HepG2 (cell line): ENCODE data around the gene CASKIN2. TPM values are rescaled to one million over a fixed set of nuclear protein-coding genes. Genes with fewer than 3 reads are reported as not detected.

Experiments used
- CHD2 ChIP-seq: IDR thresholded peaks from 2 replicates; pipeline ENCODE4 v1.6.1; 2011; ENCODE audit warnings: low read depth, low read length, improper control_type of control experiment
- ETV5 ChIP-seq: IDR thresholded peaks from 2 replicates; pipeline ENCODE4 v1.6.1; 2018; ENCODE audit warnings: missing biosample characterization, missing genetic modification reagents, inconsistent platforms, borderline replicate concordance
- FOXK2 ChIP-seq: fragments of 450-650 bp; IDR thresholded peaks from 2 replicates; pipeline ENCODE4 v1.6.1; 2016
- HBP1 ChIP-seq: IDR thresholded peaks from 2 replicates; pipeline ENCODE4 v1.6.1; 2016; ENCODE audit warnings: low read depth, control low read depth
- HNRNPUL1 ChIP-seq: fragments of 200-400 bp; formaldehyde crosslinking; IDR thresholded peaks from 2 replicates; pipeline ENCODE4 v1.6.1; 2017; ENCODE audit warnings: low read depth, mild to moderate bottlenecking, low read length, moderate library complexity
- KDM5A ChIP-seq: fragments of 200-600 bp; sonication (generic); IDR thresholded peaks from 2 replicates; pipeline ENCODE4 v1.7.0; 2018; ENCODE audit warnings: antibody characterized with exemption, mild to moderate bottlenecking, low read length, borderline replicate concordance
- MAZ ChIP-seq, 2 experiments: sonication (generic) in 1 of 2; formaldehyde crosslinking in 1 of 2; IDR thresholded peaks; 2 replicates each; pipeline versions ENCODE4 v1.5.0 to v1.6.1; 2012 to 2020; ENCODE audit warnings: low read depth in 2 of 2, mild to moderate bottlenecking in 2 of 2, borderline replicate concordance in 1 of 2, improper control_type of control experiment in 1 of 2, low read length in 1 of 2, missing genetic modification reagents in 1 of 2, moderate library complexity in 1 of 2
- NAIF1 ChIP-seq: sonication (generic); formaldehyde crosslinking; IDR thresholded peaks from 2 replicates; pipeline ENCODE4 v1.5.0; 2020; ENCODE audit warnings: mild to moderate bottlenecking, missing genetic modification reagents, borderline replicate concordance
- NFIB ChIP-seq: sonication (generic); formaldehyde crosslinking; IDR thresholded peaks from 2 replicates; pipeline ENCODE4 v1.9.0; 2021; ENCODE audit warnings: missing genetic modification reagents, mild to moderate bottlenecking, borderline replicate concordance
- PHB2 ChIP-seq: fragments of 450-650 bp; IDR thresholded peaks from 2 replicates; pipeline ENCODE4 v1.6.1; 2018; ENCODE audit not compliant: partially characterized antibody
- PRPF4 ChIP-seq: fragments of 200-400 bp; formaldehyde crosslinking; IDR thresholded peaks from 2 replicates; pipeline ENCODE4 v1.6.1; 2016; ENCODE audit warnings: low read length, low read depth; ENCODE audit not compliant: poor library complexity, severe bottlenecking
- SPEN ChIP-seq: sonication (generic); formaldehyde crosslinking; IDR thresholded peaks from 2 replicates; pipeline ENCODE4 v1.5.1; 2020; ENCODE audit warnings: low read depth, mild to moderate bottlenecking, missing genetic modification reagents
- TEAD3 ChIP-seq: optimal IDR thresholded peaks from 2 replicates; pipeline ENCODE3; 2016; ENCODE audit warnings: borderline replicate concordance
- TRIM22 ChIP-seq: fragments of 450-650 bp; IDR thresholded peaks from 2 replicates; pipeline ENCODE4 v1.6.1; 2017
- ZBTB7B ChIP-seq: sonication (generic); formaldehyde crosslinking; IDR thresholded peaks from 2 replicates; pipeline ENCODE4 v1.4.0; 2020; ENCODE audit warnings: missing genetic modification reagents
- ZMYM2 ChIP-seq: sonication (generic); formaldehyde crosslinking; IDR thresholded peaks from 2 replicates; pipeline ENCODE4 v1.8.0; 2022; ENCODE audit warnings: mild to moderate bottlenecking, missing genetic modification reagents
- ZNF335 ChIP-seq: sonication (generic); formaldehyde crosslinking; IDR thresholded peaks from 2 replicates; pipeline ENCODE4 v1.4.0; 2020; ENCODE audit warnings: missing genetic modification reagents
- ZNF468 ChIP-seq: sonication (generic); formaldehyde crosslinking; IDR thresholded peaks from 2 replicates; pipeline ENCODE4 v1.8.0; 2022; ENCODE audit warnings: mild to moderate bottlenecking, moderate library complexity, missing genetic modification reagents
- ZNF547 ChIP-seq: sonication (generic); formaldehyde crosslinking; IDR thresholded peaks from 2 replicates; pipeline ENCODE4 v1.5.1; 2020; ENCODE audit warnings: mild to moderate bottlenecking, missing genetic modification reagents
- ZNF782 ChIP-seq: sonication (generic); formaldehyde crosslinking; IDR thresholded peaks from 2 replicates; pipeline ENCODE4 v1.4.0; 2020; ENCODE audit warnings: missing genetic modification reagents, mild to moderate bottlenecking, borderline replicate concordance
- polyA plus RNA-seq, 8 experiments: library from polyadenylated mRNA; depleted of rRNA in 3 of 8; stranded (reverse) in 7 of 8; unstranded in 1 of 8; fragments of >200 nt; fragmentation: Illumina TruSeq in 4 of 8; extraction: Trizol in 4 of 8; gene quantifications; 2 replicates each; pipeline versions ENCODE4 v1.2.1 to v1.2.3, GENCODE V29; 2011 to 2016; ENCODE audit warnings: low read depth in 4 of 8, missing spikeins in 1 of 8, mixed read lengths in 1 of 8; ENCODE audit not compliant: insufficient read depth in 1 of 8
- total RNA-seq, 5 experiments: library from RNA; depleted of rRNA; stranded (reverse); fragments of >200 nt; fragmentation: Illumina TruSeq; extraction: Trizol; gene quantifications; 2 replicates each; pipeline ENCODE4 v1.2.3, GENCODE V29; 2016; ENCODE audit warnings: low read depth in 1 of 5
- TF ChIP-seq, protein P1 (sequence below): sonication (generic); formaldehyde crosslinking; IDR thresholded peaks from 2 replicates; pipeline ENCODE4 v1.4.0; 2020; ENCODE audit warnings: mild to moderate bottlenecking, missing genetic modification reagents
- TF ChIP-seq, protein P2 (sequence below): sonication (generic); formaldehyde crosslinking; IDR thresholded peaks from 2 replicates; pipeline ENCODE4 v1.5.0; 2020; ENCODE audit warnings: missing genetic modification reagents

CASKIN2 gene
- total and polyA plus RNA-seq, 2 of the 13 experiments (the other 11 are each of a cell fraction or from before 2014, with no cell fraction given): 5.2 to 7.8 TPM

DNA sequence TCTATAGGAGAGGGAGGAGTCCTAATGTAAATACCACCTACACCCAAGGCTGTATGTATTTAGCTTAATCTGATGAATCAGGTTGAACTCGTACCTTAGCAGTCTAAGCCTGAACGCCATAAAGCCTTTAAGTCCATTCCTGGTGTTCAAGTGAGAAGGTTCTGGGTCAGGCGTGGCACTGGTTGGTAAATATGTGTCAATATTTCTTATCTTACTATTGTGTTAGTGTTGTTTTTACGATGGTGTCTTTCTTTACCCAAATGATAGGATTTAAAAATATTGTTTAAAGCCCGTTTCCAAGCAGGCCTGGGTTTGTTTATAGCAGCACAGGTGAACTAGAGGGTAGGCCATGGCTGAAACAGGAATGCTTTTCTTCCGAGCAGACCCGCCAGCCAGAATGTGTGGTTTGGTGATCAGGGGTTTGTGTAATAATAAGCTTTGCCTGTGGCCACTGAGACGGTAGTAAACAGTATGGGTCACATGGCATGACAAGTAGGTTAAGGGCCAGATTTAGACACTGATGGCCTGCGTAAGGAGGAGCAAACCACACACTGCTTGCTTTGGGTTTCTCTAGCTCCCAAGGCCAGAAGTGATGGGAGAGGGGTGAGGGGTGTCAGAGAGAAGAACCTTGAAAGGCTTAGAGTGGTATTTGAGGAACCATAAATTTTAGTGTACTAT, 55.6 kb downstream of the CASKIN2 start (continued):
- TF ChIP-seq, protein P1, sequence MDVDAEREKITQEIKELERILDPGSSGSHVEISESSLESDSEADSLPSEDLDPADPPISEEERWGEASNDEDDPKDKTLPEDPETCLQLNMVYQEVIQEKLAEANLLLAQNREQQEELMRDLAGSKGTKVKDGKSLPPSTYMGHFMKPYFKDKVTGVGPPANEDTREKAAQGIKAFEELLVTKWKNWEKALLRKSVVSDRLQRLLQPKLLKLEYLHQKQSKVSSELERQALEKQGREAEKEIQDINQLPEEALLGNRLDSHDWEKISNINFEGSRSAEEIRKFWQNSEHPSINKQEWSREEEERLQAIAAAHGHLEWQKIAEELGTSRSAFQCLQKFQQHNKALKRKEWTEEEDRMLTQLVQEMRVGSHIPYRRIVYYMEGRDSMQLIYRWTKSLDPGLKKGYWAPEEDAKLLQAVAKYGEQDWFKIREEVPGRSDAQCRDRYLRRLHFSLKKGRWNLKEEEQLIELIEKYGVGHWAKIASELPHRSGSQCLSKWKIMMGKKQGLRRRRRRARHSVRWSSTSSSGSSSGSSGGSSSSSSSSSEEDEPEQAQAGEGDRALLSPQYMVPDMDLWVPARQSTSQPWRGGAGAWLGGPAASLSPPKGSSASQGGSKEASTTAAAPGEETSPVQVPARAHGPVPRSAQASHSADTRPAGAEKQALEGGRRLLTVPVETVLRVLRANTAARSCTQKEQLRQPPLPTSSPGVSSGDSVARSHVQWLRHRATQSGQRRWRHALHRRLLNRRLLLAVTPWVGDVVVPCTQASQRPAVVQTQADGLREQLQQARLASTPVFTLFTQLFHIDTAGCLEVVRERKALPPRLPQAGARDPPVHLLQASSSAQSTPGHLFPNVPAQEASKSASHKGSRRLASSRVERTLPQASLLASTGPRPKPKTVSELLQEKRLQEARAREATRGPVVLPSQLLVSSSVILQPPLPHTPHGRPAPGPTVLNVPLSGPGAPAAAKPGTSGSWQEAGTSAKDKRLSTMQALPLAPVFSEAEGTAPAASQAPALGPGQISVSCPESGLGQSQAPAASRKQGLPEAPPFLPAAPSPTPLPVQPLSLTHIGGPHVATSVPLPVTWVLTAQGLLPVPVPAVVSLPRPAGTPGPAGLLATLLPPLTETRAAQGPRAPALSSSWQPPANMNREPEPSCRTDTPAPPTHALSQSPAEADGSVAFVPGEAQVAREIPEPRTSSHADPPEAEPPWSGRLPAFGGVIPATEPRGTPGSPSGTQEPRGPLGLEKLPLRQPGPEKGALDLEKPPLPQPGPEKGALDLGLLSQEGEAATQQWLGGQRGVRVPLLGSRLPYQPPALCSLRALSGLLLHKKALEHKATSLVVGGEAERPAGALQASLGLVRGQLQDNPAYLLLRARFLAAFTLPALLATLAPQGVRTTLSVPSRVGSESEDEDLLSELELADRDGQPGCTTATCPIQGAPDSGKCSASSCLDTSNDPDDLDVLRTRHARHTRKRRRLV (CRISPR knock-in tag): no peak
- TF ChIP-seq HNRNPUL1 (no peak), PHB2 (no peak), NFIB (CRISPR knock-in tag) (no peak), ZMYM2 (CRISPR knock-in tag) (no peak), TEAD3 (CRISPR knock-in tag) (peak; percentile 61), ZNF547 (CRISPR knock-in tag) (no peak), TRIM22 (no peak), ETV5 (CRISPR knock-in tag) (peak; percentile 42; the same call in 1 of the 2 replicates), KDM5A (no peak; the same call in 1 of the 2 replicates), ZNF782 (CRISPR knock-in tag) (no peak), ZNF468 (CRISPR knock-in tag) (no peak), NAIF1 (no peak), FOXK2 (peak; percentile 89; the same call in 1 of the 2 replicates), MAZ (IDR thresholded peaks at IDR 0.05; ENCODE audit: borderline replicate concordance, low read depth, low read length) (no peak), MAZ (CRISPR knock-in tag; IDR thresholded peaks at IDR 0.05; ENCODE audit: low read depth) (peak; percentile 55; the same call in 1 of the 2 replicates), HBP1 (CRISPR knock-in tag) (no peak; the same call in 1 of the 2 replicates), ZBTB7B (CRISPR knock-in tag) (0 out of 2 replicates have a peak, but pooled peaks have one; percentile 37), CHD2 (no peak), ZNF335 (CRISPR knock-in tag) (peak; percentile 85), SPEN (CRISPR knock-in tag) (peak; percentile 57; the same call in 1 of the 2 replicates), PRPF4 (no peak)
- TF ChIP-seq, protein P2, sequence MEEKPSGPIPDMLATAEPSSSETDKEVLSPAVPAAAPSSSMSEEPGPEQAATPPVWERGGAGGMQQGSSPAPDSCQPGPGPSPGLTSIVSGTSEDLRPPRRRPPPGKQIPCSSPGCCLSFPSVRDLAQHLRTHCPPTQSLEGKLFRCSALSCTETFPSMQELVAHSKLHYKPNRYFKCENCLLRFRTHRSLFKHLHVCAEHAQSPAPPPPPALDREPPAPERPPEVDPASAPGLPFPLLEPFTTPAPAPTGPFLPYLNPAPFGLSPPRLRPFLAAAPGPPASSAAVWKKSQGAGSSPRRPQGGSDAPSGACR (CRISPR knock-in tag): no peak
